GM21529 (cell line): Measurements from ENCODE around the gene R3HCC1L.

Experiments
- ATAC-seq: cut with Tn5 transposase; IDR thresholded peaks from one replicate; pipeline ENCODE4 v1.9.1; 2021; ENCODE audit not compliant: unreplicated experiment

Gene R3HCC1L

DNA sequence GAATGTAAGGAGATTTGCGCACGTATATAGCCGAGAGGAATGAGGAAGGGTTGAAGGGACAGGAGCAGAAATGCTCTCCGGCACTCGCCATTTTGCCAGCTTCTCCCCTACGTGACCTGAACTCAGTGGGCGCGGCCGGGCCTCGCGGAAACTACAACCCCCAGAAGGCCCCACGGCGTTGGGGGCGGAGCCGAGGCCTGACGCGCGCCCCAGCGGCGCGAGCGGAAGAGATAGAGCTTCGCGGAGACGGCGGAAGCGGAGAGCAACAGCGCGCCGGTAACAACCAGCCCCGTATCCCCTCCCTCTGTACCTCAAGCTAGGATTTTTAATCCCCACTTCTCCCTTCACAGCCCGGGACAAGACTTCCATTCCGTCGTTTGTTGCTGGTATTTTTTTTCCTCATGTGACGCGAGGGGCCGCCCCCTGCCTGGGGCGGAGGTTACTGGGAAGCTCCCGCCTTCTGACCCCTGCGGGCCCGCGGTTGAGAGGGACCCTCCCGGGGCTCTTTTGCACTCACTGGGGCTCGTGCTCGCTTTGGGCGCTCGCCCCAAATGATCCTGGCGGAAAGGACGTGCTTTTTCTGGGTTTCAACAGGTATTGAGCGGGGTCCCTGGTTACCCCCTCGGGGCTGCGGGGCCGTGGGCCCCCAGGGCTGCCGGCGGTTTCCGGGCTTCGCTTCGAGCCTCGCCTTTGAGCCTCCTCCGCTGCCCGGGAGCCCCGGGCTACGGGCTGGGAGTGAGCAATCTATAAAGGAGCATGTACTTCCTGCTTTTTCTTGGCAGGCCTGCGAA is at the start of gene R3HCC1L:
Gene R3HCC1L (plus strand): TSS at position 227 of the 791 bp plus-strand sequence. CDS start 73,458 bp downstream, outside the sequence.
- peak; percentile 86 for ATAC-seq

DNA sequence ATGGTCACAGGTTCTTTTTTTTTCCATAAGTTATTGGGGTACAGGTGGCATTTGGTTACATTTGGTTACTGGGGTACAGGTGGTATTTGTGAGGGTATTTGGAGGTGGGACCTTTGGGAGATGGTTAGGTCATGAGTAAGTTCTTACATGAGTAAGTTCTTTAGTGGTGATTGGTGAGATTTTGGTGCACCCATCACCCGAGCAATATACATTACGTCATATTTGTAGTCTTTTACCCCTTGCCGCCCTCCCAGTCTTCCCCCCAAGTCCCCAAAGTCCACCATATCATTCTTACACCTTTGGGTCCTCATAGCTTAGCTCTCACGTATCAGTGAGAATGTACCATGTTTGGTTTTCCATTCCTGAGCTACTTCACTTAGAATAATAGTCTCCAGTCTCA is 49.2 kb upstream of the R3HCC1L start:
- ATAC-seq, result no peak

DNA sequence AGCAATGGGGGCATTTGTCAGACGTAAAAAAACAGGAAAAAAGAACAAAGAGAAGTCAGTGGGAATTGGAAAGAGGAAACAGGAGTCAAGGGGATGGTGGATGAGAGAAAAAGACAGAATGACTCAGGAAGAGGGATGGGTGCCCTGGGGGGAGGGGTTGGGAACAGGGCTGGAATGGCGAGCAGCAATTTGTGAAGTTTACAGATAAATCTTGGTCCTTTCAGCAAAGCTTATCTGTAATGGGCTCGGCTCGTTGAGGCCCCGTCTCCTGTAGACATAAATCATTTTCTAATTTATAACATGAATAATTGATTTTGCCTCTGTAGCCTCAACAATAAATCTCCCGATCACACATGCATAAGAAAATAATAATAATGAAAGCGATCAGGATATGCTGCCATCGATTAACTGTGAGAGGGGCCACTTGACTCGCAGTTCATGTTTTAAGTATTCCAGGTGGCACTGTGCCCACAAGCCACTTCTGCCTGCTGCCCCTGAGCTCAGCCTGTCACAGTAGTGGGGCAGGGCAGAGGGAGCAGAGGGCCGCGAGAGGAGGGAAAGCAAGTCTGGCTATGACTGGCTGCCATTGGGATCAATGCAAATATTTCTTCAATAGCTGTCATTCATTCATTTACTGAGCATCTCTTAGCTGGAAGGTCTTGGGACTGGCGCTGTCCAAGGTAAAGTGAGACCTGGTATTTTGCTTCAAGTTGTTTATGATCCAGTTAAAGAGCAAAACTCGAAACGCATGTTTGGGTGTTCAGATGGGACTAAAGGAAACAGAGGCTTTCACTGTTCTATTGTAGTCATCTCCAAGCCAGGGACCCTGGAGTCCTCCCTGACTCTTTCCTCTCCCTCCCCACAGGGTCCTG is 47.4 kb upstream of the R3HCC1L start:
- no peak for ATAC-seq

DNA sequence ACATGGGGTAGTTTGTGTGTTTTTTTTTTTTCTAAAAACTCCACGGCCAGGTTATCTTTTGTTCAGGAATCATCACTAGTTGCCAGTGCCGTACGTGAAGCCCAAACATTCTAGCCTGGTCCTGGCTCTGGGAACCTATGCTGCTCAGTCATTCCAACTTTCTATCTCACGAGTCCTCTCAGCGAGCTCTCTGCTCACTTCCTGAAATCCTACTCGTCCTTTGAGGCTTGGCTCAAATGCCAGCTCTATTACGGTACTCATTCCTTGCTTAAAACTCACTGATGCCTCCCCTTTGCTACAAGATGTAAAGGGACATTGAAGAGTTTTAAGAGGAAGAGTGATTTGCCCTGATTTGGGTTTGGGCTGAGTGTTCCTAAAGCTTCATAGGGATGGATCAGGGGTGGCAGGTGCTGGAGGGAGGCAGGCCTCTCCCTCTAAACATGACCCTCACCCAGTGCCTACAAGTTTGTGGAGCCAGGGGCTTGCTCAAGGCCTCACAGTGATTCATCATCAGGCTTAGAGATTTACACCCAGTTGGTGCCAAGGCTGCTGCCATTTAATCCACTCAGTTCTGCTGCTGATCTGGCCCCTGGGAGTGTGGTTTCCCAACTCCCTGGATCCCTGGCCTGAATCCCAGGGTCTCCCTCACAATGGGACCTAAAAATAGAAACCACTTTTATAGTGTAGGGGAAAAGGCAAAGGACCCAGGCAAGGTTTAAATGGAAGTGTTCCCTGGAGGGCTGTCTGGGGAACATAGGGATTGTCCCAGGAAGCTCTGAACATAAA is 46.1 kb upstream of the R3HCC1L start:
- no peak for ATAC-seq

DNA sequence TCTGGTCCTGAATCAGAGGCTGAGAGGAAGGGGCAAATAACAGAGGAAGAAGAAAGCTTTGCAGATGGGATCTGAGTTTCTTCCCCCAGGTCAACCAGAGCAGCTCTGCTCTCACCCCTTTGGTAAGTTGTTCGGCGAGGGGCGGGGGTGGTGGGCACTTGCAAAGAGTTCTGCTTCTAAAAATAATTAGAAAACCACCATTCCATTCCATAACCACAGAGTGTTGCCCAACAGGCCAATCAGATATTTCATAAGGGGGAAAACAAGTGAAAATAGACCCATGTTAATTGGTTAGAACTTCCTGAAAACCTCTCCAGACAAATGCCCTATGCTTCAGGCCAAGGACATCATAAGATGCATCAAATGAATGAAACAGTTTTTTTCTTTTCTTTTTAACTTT is 43.6 kb upstream of the R3HCC1L start:
- no peak for ATAC-seq

DNA sequence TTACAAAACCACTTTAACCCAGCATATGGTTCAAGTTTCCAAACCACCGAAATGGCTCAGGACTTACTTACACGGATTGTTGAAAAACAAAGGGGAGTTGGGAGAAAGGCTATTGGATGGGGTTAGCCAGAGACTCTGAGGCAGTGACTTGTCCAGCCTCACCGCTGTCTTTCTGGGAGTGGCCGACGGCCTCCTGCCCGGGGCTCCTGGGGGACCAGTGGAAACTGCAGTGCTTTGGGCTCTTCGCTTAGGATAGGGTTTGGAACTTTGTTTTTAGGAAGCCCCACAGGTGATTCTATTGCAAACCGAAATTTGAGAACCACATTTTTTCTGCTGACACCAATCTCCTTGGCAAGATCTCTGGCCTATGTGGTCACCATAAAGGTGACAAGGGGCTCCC is 38.1 kb upstream of the R3HCC1L start:
- no peak for ATAC-seq

DNA sequence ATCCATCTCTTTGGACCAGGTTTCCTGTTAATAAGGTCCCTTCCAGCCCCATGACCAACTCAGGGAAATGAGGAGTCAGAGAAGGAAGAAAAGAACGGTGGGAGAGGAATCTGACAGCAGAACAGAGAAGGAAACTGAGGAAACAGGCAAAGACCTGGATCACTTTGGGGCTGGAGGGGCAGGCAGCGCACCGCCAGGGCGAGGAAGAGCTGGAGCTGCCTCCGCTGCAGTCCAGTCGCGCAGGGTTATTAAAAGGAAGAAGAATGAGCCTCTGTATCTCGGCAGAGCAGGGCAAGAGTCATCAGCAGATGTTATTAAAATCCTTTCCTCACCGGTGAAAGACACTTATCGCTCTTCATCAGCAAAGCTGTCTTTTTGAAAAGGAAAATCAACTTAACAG is 37.7 kb upstream of the R3HCC1L start:
- ATAC-seq, result no peak

DNA sequence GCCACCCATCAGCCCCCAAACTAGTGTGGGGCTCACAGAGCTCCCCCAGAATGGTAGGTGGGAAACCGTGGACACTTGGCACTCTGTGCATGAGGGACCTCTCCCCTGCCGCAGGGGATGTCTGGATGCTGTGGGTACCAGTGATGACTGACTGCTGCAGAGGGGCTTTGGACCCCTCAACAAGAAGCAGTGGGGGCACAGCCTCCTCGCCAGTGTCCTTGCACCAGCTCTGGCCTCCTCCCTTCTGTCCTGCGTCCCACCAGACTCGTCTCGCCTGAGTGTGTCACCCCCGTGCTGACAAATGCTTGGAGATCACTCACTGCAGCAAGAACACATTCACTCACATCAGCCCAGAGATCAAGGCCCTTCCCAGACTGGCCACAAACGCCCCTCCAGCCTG is 37.3 kb upstream of the R3HCC1L start:
- ATAC-seq, result no peak

DNA sequence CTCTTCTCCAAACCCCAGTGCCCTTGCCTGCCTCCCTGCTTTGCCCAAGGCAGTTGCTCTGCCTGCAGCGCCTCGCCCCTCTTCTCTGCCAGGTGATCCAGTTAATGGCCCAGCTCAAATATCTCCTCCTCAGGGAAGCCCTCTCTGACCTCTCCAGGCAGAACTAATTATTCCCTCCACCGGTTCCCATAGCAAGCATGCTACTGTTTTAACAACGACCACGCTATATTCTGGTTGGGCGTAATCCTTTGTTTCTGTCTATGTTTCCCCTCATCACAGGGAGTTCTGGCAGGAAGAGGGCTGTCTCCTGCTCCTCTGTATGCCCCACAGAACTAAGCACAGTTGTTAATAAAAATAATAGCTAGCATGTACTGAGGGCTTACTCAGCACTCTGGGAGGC is 36.8 kb upstream of the R3HCC1L start:
- no peak for ATAC-seq

DNA sequence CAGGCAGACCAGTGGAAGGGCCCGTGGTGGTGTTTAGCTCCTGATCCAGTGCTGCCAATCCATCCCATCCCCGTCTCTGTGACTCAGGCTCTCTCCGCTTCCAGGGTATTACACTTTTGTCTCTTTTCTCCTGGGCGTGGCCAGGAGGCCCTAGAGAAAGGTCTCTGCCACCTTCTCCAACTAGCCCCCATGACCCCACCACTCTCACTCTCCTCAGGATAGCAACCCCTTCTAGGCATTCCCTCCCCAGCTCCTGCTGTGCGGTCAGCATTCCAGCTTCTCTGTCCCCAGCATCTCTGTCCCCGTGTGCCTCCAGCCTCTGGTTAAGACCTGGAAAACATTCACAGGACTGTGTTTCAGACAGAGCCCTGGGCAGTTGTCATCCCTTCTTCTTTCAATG is 36.2 kb upstream of the R3HCC1L start:
- ATAC-seq, result no peak

DNA sequence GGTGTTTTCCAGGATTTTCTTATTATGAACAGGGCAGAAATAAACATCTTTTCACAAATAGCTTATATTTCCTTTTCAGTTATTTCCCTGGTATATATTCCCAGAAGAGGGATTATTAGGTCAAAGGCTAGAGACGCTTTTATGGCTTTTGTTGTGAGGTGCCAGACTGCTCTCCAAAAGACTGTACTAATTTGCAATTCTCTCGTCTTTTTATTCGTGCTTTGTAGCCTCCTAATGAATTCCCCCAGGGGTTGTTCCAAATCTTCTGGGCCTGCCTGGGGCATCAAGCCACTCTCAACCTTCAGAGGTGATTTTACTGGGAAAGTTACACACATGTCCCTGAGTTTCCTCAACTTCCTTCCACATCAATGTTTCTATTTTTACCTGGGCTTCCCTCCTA is 34.0 kb upstream of the R3HCC1L start:
- no peak for ATAC-seq

DNA sequence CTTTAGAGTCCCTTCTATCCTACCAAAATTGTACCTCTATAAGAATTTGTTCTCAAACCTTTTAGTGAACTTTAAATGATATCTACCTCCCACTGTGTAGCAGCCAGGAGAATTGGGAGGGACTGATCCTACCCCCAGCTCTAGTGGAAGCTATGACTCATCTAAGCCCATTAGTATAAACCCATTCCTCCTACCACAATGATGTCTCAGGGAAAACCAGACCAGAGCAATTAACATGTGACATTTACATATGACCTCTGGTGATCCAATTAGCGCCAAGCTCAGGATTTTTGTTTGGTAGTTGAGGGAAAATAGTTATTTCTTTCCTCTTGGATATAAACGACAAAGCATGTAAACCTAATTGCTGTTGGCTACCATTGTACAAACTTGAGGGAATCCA is 33.1 kb upstream of the R3HCC1L start:
- no peak for ATAC-seq

DNA sequence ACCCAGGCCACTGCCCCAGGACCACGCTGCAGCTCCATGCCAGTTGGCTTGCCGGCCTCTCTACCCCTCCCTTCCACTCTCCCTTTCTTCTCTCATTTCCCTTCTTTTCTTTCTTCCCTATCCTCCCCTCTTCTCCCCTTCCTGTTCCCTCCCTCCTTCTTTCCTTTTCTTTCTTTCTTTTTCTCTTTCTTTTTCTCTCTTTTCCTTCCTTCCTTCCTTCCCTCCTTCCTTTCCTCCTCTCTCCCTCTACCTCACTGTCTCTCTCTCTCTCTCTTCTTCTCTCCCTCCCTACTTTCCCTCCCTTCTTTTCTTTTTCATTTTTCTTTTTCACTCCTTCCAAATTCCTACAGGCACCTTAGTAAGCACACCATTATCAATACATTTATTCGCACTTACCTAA is 30.3 kb upstream of the R3HCC1L start:
- no peak for ATAC-seq

DNA sequence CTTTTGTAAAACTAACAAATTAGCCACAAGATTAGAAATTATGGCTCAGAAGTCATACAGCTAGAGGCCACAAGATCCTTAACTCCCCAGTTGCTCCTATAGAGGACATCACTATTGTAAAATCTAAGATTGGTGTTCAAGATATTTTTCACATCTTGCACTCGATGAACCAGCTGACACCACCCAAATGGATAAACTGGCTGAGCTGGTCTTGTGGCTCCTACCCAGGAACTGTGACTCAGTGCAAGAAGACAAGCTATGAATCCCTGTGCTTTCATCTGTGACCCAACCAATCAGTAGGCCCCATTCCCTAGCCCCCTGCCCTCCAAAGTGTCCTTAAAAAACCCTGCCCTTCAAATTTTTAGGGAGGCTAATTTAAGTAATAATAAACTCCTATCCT is 27.9 kb upstream of the R3HCC1L start:
- ATAC-seq, result no peak

DNA sequence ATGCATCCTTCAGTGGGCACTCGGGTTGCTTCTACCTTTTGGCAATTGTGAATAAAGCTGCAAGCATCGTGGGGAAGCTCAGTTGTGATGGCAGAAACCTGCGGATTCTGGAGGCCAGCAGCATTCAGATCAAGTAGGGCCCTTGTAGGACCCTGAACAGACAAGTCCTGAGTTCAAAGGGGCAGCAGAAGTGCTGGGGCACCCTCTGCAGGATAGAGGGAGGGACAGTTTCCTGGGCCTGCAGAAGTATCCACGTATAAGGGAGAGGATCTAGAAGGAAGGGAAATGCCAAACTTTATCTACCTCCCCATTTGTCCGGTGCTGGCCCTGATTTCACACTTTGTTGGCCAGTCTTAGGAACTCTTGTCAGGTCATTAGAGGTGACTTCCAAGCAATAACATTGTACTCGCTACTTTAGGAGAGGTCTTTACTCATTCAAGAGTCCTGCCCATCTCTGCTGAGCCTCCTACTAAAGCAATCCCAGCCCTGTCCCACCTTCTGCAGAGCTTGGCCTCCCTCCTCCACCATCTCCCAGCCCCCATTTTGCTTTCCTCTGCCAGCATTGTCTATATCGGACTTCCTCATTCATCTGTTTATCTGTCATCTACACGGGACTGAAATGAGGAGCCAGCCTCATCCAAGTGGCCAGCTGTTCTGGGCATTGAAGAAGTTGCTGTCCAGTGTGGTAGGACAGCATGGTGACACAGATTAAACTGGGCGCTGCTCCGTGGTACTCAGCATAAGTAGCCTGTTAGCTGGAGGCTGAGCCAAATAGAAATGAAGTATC is 26.6 kb upstream of the R3HCC1L start:
- no peak for ATAC-seq

DNA sequence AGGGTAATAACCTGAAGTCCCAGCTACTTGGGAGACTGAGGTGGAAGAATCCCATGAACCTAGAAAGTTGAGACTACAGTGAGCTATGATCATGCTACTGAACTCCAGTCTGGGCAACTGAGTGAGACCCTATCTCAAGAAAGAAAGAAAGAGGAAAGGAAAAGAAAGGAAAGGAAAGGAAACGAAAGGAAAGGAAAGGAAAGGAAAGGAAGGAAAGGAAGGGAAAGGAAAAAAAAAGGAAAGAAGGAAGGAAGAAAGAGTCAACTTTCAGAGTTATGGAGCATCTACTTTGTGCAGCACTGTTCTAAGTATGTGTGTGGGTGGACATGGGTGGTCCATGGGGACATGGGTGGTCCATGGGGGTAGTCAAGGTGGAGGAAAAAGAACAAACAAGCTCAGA is 24.1 kb upstream of the R3HCC1L start:
- ATAC-seq, result no peak

DNA sequence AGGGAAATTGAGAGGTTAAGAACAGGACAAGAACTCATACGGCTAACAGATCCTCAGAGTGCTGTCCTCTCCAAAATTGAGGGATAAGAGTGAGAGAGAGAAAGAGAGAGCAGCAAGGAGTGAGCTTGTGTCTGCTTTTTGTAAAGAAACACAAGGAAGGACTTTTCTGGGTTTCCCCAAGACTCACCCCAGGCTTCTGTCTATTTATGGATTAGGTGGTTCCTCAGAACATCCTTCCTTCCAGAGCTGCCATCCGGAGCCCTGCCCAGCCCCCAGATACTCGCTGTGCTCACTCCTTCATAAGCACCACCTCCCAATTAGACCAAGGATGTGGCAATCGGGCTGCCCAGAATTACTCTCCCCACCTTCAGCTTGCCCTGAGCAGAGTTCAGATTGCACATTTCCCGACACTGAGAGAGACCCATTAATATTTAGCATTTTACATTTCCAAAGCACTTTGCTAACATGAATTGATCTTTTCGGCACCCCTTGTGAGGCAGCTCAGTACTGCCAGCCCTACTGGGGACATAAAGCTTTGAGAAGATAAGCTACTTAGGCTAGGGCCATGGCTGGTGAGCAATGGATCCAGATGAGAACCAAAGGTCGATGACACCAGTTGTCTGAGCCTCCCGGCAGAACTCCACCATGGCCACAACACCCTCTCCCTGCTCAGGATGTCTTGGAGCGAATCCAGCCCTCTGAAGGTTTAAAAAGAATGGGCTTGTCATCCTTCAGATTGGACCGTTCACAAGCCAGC is 19.2 kb upstream of the R3HCC1L start:
- no peak for ATAC-seq

DNA sequence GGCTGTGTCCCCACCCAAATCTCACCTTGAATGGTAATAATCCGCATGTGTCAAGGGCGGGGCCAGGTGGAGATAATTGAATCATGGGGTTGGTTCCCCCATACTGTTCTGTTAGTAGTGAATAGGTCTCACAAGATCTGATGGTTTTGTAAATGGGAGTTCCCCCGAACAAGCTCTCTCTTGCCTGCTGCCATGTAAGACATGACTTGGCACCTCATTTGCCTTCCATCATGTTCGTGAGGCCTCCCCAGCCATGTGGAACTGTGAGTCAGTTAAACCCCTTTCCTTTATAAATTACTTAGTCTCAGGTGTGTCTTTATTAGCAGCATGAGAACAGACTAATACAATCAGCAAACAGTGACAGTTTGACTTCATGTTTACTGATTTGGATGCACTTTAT is 14.6 kb upstream of the R3HCC1L start:
- no peak for ATAC-seq

DNA sequence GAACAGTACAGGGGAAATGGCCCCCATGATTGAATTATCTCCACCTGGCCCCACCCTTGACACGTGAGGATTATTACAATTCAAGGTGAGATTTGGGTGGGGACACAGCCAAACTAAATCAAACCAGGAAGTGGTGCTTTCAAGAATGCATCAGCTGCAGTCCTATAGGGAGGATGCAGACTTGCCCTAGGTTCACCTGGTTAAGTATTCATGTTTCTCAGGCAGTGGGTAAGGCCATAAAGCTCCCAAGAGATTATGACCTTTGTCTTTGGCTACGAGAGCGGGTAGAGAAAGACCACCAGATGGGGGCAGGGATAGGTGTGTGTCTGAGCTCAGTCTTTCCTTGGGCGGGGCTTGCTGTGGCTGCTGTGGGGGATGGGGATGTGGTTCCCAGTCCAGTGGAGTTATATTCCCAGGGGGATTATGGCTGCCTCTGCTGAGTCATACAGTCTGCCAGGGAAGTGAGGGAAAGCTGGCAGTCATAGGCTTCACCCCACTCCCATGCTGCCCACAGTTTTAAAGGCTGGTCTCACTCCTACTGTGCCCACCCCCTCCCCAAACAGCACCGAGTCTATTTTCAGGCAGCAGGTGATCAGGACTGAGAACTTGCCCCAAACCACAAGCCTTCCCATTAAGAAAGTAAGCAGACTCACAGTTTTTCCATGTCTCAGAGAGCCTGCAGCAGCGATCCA is 8.4 kb upstream of the R3HCC1L start:
- no peak for ATAC-seq
